HG03575 (cell line): ENCODE results near the gene CRYZ.

Experiments used
- ATAC-seq: cut with Tn5 transposase; IDR thresholded peaks from one replicate; pipeline ENCODE4 v1.9.1; 2021; ENCODE audit not compliant: unreplicated experiment, insufficient number of reproducible peaks, low FRiP score; ENCODE audit errors: extremely low read depth

Gene CRYZ

DNA sequence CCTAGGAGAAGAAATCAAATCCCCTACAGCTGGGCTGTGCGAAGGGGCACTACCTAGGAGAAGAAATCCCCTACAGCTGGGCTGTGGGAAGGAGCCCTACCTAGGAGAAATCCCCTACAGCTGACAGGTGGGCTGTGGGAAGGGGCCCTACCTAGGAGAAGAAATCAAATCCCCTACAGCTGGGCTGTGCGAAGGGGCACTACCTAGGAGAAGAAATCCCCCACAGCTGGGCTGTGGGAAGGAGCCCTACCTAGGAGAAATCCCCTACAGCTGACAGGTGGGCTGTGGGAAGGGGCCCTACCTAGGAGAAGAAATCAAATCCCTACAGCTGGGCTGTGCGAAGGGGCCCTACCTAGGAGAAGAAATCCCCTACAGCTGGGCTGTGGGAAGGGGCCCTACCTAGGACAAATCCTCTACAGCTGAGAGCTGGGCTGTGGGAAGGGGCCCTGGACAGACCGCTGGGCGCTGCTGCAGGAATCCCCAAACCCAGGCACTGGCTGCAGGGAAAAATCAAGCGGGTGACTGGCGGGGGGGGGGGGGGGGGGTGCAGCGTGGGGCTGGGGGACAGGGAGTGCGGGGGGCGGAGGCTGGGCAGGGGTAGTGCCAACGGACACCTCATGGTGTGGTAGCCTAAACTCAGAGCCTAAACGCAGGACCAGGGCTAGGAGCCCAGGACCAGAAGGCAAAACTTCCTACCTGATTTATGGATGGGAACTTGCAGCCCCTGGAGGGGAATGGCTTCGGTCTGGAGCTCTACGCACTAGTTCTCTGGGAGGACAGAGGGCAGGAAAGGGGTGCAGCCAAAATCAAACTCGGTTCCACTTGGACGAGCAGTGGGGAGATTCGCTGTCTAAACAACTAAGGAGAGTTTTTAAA lies 541 bp downstream of the CRYZ start:
- ATAC-seq: peak; percentile 3

DNA sequence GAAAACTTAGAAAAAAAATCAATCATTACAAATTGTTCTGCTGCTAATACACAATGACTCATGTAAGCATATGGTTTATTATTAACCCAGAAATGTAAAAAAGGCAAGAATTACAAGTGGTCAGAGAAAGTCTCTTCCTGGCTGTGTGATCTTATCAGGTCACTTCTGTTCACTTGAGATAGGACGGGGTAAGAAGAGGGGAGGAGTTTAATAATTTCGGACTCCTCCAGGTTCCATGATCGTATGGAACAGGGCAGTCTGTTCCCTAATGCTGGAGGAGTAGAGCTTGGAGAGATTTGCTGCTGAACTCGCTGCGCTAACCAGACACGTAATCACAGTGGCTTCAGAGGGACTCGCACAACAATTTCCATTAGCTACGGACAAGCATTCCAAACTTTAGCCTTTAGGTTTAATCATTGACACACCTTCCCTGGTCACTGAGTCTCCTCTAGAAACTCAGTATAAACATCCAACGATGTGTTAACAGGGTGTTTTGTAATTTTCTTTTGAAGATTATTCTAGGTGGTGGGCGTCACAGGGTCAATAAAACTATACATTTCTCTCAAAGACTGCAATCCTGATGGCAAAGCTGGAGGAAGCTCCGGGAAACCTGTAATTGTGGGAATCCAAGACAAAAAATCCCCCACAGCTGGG lies 1.3 kb downstream of the CRYZ start:
- peak; percentile 19 for ATAC-seq

- no peak for ATAC-seq
Measured at GRCh38 chr1:74729741-74730478, 2.9 kb downstream of the CRYZ start.

GRCh38 chr1:74728736-74729135 lies 4.1 kb downstream of the CRYZ start:
- ATAC-seq: no peak

DNA sequence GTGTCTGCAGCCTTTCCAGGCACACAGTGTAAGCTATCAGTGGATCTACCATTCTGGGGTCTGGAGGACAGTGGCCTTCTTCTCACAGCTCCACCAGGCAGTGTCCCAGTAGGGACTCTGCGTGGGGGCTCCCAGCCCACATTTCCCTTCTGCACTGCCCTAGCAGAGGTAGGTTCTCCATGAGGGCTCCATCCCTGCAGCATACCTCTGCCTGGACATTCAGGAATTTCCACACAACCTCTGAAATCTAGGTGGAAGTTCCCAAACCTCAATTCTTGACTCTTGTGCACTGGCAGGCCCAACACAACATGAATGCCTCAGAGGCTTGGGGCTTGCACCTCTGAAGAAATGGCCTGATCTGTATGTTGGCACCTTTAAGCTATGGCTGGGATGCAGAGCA lies 6.8 kb downstream of the CRYZ start:
- no peak for ATAC-seq

GRCh38 chr1:74717626-74718025 lies 15.2 kb downstream of the CRYZ start:
- no peak for ATAC-seq

DNA sequence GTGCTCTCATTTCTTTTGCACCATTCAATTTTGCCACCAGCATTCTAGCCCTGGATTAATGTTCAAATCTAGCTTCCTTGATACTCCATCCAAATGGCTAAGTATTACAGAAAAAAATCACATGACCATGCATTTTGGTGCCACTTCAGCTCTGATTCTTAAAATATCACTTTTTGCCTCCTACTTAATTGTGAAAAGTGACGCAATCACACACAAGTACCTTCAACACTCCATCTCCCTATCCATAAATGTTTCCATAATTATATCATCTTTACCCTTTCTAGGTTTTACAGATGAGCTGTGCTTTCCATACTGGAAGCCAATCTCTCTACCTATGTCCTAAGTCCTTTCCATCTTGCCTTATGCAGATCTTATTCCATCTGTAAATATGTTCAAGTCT lies 16.0 kb downstream of the CRYZ start:
- no peak for ATAC-seq

DNA sequence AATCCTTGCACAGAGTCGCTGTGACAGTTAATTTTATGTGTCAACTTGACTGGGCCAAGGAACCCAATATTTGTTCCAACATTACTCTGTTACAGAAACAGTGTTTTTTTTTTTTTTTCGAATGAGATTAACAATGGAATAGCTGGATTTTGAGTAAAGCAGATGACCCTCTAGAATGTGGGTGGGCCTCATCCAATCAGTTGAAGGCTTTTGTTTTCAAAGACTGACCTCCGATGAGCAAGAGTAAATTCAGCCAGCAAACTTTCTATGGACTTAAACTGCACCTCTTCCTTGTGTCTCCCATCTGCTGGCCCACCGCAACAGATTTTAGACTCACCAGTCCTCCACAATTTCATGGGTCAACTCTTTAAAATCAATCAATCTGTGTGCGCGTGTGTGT lies 17.0 kb downstream of the CRYZ start:
- no peak for ATAC-seq

DNA sequence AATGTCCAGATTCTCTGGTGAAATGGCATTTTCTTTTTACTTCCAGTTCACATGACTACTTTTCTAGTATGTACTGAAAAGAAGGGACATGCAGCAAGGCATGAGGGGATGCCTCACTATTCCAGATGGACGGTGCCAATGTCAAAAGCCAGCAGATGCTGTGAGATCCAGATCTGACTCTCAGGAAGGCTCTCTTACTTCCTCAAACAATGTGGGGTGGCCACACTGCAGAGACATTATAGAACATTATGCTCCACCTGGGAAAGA lies 17.7 kb downstream of the CRYZ start:
- ATAC-seq: no peak

DNA sequence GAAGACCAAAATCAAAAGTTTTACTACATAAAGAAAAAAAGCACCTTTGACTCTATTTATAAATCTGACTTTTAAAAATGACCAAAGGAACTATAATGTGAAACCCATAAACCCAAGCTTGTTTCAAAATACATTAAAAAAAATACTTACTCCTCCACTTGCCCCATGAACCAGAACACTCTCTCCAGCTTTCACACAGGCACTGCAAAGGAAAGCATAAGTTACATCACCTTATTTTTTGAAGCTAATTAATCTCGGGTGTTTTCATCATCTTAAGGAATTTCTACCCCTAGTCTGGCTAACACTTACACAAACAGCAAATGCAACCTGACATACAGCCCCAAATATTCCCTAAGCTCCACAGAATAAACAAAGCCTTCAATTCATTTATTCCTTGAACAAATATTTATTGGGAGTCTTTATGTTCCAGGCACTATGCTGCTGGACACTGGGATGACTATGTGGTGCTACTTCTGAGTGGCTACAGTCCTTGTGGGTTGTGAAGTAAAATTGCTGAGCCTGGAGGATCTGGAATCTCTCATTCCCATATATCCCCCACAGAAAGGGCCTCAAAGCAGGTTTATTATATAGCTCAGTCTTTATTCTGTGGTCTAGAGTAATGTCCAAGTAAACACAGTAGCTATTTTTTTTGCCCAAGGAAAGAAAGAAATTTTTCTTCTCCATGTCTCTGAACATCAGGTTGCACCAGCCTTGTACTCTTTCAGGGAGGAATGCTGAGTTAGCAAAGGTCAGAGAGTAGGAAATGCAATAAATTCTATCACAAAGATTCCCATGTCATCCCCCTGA lies 18.2 kb downstream of the CRYZ start:
- no peak for ATAC-seq

GRCh38 chr1:74713849-74714248 lies 19.0 kb downstream of the CRYZ start:
- no peak for ATAC-seq

DNA sequence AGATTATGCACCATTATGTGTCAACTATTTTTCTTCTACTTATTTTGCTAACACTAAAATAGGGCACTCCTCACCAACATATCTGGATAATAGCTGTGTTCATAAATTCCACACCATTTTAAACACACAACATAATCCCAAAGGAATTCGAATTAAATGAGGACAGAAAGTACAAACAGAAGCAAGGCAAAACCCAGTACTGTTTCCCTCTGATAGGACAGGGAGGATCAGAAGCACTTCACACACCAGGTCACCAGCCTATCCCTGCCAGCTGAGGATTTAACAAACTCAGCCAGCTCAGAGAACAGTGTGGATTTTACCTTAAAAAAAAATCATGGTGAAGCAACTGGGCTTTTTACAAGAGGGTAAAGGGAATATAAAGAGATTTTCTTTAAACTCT lies 20.0 kb downstream of the CRYZ start:
- no peak for ATAC-seq

GRCh38 chr1:74703386-74704182 lies 29.3 kb downstream of the CRYZ start:
- ATAC-seq: no peak

- no peak for ATAC-seq
Measured at GRCh38 chr1:74699331-74699730, 33.5 kb downstream of the CRYZ start.

- no peak for ATAC-seq
Measured at GRCh38 chr1:74697832-74698231, 35.0 kb downstream of the CRYZ start.

DNA sequence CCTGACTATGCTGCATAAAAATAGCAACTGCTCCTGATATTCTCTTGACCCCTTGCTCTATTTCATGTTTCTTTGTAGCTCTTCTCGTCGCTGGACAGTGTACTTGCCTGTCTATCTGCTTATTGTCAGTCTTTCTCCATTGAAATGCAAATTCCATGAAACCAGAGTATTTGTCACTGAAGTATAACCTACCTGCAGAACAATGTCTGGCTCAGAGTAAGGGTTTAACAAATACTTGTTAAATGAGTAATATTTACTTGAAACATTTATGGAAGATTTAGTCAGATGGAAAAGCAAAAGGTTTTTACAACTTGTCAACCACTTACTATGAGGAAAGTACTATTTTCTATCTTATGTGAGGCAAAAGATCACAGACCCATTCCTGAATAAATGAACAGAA lies 39.4 kb downstream of the CRYZ start:
- ATAC-seq: no peak

DNA sequence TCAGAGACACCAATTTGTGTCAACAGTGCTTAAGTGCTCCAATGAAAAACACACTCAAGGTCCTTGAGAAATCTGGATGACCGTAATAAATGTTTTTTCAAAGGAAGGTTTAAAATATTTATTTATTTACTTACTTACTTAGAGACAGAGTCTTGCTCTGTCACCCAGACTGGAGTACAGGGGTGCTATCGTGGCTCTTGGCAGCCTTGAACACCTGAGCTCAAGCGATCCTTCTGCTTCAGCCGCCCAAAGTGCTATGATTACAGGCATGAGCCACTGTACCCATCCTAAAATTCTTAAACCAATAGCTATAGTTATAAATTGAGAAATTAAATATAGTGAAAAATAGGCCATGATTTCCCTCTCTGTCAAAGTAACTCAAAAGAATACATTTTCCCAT lies 41.9 kb downstream of the CRYZ start:
- no peak for ATAC-seq

DNA sequence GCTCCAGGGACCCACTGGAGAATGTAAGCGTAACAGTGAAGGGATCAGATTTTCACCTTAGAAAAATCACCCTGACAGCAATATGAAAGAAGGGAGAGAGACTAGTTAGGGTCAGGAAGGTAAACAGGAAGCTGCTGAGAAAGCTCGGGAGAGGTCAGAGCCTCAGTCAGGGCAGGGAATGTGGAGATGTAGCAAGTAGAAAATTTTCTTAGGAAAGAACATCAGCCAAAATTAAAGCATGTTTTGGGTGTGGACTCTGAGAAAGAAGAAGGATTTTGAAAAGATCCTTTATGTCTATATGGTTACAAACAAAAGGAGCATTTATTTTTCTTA lies 42.5 kb downstream of the CRYZ start:
- no peak for ATAC-seq
